ENCODE measurements around the gene PHF12.

Gene PHF12

DNA sequence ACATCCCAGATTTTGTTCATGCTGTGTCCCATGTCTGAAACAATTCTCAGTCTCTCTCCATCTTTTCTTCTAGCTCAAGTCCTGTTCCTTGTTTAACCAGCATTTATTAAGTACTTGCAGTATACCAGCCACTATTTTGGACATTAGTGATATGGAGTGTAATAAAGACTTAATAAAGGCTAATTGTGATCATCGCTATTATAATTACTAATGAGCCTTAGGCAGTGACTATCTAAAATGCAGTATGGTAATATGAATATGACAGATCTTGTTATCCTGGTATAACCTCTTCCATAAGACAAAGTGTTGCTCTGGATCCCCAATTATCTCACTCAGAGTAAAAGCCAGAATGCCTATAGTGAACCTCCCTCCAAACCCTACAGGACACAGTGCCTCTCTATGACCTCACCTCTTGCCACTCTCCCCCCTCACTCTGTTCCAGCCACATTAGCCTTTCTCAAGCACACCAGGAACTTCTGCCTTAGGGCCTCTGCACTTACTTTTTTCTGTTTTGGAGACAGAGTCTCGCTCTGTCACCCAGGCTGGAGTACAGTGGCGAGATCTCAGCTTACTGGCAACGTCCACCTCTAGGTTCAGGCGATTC lies 52.0 kb downstream of the PHF12 start:
- POLR2A ChIA-PET = no interaction called here
- DNase-seq (ENCODE audit: extremely low spot score) = no peak
- TF ChIP-seq, protein P1, sequence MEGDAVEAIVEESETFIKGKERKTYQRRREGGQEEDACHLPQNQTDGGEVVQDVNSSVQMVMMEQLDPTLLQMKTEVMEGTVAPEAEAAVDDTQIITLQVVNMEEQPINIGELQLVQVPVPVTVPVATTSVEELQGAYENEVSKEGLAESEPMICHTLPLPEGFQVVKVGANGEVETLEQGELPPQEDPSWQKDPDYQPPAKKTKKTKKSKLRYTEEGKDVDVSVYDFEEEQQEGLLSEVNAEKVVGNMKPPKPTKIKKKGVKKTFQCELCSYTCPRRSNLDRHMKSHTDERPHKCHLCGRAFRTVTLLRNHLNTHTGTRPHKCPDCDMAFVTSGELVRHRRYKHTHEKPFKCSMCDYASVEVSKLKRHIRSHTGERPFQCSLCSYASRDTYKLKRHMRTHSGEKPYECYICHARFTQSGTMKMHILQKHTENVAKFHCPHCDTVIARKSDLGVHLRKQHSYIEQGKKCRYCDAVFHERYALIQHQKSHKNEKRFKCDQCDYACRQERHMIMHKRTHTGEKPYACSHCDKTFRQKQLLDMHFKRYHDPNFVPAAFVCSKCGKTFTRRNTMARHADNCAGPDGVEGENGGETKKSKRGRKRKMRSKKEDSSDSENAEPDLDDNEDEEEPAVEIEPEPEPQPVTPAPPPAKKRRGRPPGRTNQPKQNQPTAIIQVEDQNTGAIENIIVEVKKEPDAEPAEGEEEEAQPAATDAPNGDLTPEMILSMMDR (IDR thresholded peaks at IDR 0.05; ENCODE audit: control extremely low read depth, extremely low read depth, low read depth, missing control alignments) = no peak
- CTCF ChIA-PET = interaction anchor here (1.1 to 8.0 kb wide), 8 partner anchors 9 to 172 kb away, joined by 3 to 35 read pairs (median 10); partner anchors contain the start of gene TLCD1

DNA sequence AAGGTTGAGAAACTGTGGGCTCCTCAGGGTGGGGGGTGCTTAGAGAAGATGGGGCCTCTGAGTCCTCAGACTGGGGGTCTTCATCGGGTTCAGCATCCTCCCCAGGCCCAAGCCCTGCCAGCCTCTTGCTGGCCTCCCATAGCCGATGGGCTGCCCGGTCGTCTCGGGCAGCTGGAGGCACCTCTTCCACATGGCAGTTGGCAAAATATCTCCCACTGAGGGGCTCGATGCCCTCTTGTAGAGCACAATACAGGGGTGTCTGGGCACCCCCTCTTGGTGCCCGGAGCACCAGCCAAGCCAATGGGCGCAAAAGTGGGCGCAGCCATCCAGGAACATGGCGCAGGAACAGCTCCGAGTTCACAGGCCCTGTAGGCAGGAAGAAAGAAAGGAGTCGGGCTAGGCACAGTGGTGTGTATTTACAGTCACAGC lies 52.8 kb downstream of the PHF12 start:
- ChIA-PET CTCF (interaction anchor here (1.0 to 8.0 kb wide), 10 partner anchors 10 to 177 kb away, joined by 3 to 35 read pairs (median 8); partner anchors contain the start of gene TLCD1), POLR2A (no interaction called here)
- TF ChIP-seq, protein P1 (IDR thresholded peaks at IDR 0.05; ENCODE audit: control extremely low read depth, extremely low read depth, low read depth, missing control alignments) = no peak
- no peak for DNase-seq (ENCODE audit: extremely low spot score)

DNA sequence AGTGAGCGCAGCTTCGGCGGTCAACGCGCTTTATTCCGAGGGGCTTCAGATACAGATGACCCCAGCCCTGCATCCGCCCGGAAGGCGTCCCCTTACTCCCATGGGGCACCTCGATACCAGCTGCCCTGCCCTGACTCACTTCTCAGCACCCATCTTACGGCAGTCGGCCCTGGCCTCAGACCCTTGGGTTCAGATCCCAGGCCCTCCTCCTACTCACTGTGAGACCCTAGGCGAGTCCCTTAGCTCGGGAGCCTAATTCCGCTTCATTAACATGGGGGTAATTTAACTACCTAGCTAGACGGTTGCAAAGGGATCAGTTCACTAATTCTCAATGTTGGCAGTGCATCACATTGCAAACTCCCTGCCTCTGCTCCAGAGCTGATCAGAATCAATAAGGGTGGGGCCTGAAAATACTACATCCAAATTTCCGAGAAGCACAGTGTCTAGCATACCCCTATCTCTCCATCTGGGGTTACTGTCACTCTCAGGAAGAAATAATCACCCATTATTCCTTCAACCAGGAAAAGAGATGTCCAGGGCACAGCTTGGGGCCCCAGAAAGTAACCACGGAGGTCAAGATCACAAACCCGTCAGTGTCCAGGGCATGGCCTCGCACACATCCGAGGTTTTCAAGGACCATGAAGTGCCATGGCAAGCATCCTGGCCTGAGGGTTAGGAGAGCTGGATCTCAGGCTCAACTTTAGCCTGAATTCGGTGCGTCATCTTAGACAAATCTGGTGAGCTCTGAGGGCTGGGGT lies 53.4 kb downstream of the PHF12 start:
- ChIA-PET POLR2A (no interaction called here), CTCF (interaction anchor here (1.0 to 8.0 kb wide), 13 partner anchors 10 to 177 kb away, joined by 3 to 35 read pairs (median 4); partner anchors contain the start of gene TLCD1)
- DNase-seq (ENCODE audit: extremely low spot score) = no peak
- TF ChIP-seq, protein P1 (IDR thresholded peaks at IDR 0.05; ENCODE audit: control extremely low read depth, extremely low read depth, low read depth, missing control alignments) = no peak

DNA sequence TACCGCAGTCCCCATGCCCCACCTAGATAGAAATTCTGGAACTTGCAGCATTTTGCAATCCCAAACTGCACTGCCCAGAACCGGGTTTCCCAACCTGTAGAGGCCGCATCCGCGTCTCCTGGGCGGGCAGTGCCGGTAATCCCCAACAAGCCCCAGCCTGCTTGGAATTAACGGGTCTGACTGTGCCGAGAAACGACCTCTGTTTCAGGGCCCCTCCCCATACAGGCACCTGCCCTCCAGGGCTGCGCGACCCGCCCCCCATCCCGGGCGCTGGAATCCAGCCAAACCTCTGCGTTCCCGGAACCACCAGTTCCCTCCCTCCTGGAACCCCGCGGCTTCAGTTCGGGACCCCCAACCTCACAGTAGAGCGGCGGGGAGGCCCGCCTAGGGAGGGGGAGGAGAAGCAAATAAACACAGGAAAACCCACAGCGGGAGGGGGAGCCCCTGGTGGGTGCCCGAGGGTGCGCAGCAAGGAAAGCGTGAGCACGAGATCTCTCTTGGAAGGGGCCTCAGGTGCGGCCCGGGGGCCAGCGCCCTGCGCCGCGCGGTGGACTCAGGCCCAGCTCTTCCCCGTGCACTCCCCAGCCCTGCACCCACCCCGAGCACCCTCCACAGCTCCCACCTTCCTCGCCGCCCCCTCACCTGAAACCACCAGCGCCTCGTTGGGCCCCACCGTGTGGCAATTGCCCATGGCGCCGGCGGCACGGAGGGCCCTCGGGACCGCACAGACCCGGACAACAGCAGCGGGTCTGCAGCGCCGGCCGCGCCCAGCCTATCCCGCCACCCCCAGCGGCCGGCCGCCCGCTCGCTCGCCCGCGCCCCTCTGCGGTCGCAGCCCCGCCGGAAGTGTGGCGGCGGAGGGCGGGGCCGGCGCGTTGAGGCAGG lies 54.2 kb downstream of the PHF12 start, which contains the start of gene FLOT2:
Gene FLOT2 (minus strand): TSS at position 850 of the 885 bp plus-strand sequence. CDS start 159 bp downstream, at position 691.
- ChIA-PET POLR2A (no interaction called here), CTCF (interaction anchor here (0.8 to 8.0 kb wide), 14 partner anchors 9 to 249 kb away, joined by 3 to 35 read pairs (median 4); partner anchors contain the start of gene TLCD1)
- DNase-seq (ENCODE audit: extremely low spot score) = peak; percentile 56
- TF ChIP-seq, protein P1 (IDR thresholded peaks at IDR 0.05; ENCODE audit: control extremely low read depth, extremely low read depth, low read depth, missing control alignments) = no peak

DNA sequence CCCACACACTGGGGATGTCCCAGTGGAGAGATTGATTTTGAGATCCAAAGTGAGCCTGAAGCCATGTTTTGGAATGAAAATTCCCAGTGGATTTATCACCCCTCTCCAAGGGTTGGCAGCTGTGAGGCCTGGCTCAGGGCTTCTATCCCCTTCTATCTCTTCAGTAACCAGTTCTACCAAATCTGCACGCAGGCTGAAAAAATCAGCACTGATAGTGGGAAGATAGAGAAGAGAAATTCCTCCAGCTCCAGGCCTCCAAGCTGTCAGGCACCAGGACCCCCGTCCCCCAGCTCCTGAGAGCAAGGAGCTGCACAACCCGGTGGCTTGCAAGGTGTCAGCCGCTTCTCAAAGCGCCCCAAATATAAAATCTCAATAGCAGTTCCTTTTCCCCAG lies 54.8 kb downstream of the PHF12 start:
- ChIA-PET CTCF (interaction anchor here (0.8 to 8.0 kb wide), 10 partner anchors 8 to 248 kb away, joined by 3 to 35 read pairs (median 3); partner anchors contain the start of gene TLCD1), POLR2A (no interaction called here)
- no peak for DNase-seq (ENCODE audit: extremely low spot score)

More for the DNA sequence above, 54.8 kb downstream of the PHF12 start:
- TF ChIP-seq, protein P1 (IDR thresholded peaks at IDR 0.05; ENCODE audit: control extremely low read depth, extremely low read depth, low read depth, missing control alignments) = no peak

Data from GM10248 (cell line).